Natural killer cell (primary cell): ENCODE data around the gene CHPF2. TPM values are rescaled to one million over a fixed set of nuclear protein-coding genes. Genes with fewer than 3 reads are reported as not detected.

ENCODE experiments used
- ATAC-seq, 3 donors: fragments of 150-1000 bp in 2 of 3; fragments of 200-7000 bp in 1 of 3; cut with Tn5 transposase; 1 replicate in 1 of 3; 2 replicates in 2 of 3; pipeline ENCODE4 v1.10.0; 2021; ENCODE audit warnings: mild to moderate bottlenecking in 2 of 3, moderate library complexity in 2 of 3
- DNase-seq, 2 donors: peaks; one replicate each; pipeline versions ENCODE4 v3.0.0 to v3.0.0-alpha.2; 2013 to 2021; ENCODE audit warnings: mixed read lengths in 1 of 2
- H3K27ac ChIP-seq: one replicate; pipeline ENCODE4 v1.5.1; 2013; ENCODE audit warnings: mild to moderate bottlenecking, low read length
- H3K27me3 ChIP-seq: one replicate; pipeline ENCODE4 v1.6.1; 2013; ENCODE audit warnings: low read length; ENCODE audit not compliant: control insufficient read depth, insufficient read depth
- H3K36me3 ChIP-seq: one replicate; pipeline ENCODE4 v1.6.1; 2013; ENCODE audit warnings: low read length; ENCODE audit not compliant: control insufficient read depth, insufficient read depth
- H3K4me1 ChIP-seq: one replicate; pipeline ENCODE4 v1.6.1; 2013; ENCODE audit warnings: low read length; ENCODE audit not compliant: control insufficient read depth, insufficient read depth
- H3K4me3 ChIP-seq: one replicate; pipeline ENCODE4 v1.5.1; 2013; ENCODE audit warnings: low read length
- H3K9me3 ChIP-seq: one replicate; pipeline ENCODE4 v1.6.1; 2013; ENCODE audit warnings: low read length; ENCODE audit not compliant: control insufficient read depth, insufficient read depth
- H3K27ac Mint-ChIP-seq, 2 donors: one replicate each; pipeline ENCODE4 v1.8.0; 2022; ENCODE audit warnings: mild to moderate bottlenecking in 2 of 2, mixed read lengths in 2 of 2, moderate library complexity in 1 of 2
- H3K27me3 Mint-ChIP-seq, 2 donors: one replicate each; pipeline ENCODE4 v1.8.0; 2022; ENCODE audit warnings: low read depth in 2 of 2, mixed read lengths in 2 of 2
- H3K36me3 Mint-ChIP-seq: one replicate; pipeline ENCODE4 v1.8.0; 2022; ENCODE audit warnings: mixed read lengths
- H3K4me1 Mint-ChIP-seq, 2 donors: one replicate each; pipeline ENCODE4 v1.8.0; 2022; ENCODE audit warnings: mixed read lengths in 2 of 2
- H3K4me3 Mint-ChIP-seq: one replicate; pipeline ENCODE4 v1.8.0; 2022; ENCODE audit warnings: mild to moderate bottlenecking, moderate library complexity, mixed read lengths
- H3K9me3 Mint-ChIP-seq, 2 donors: one replicate each; pipeline ENCODE4 v1.8.0; 2022; ENCODE audit warnings: mixed read lengths in 2 of 2
- CTCF ChIP-seq: fragments of 200-600 bp; IDR thresholded peaks from one replicate; pipeline ENCODE4 v1.8.0; 2022; ENCODE audit warnings: antibody characterized with exemption
- WGBS: methylation state at CpG from one replicate; pipeline ENCODE4 v1.1.7; 2013; ENCODE audit warnings: missing lambda C conversion rate; ENCODE audit not compliant: insufficient coverage; 5-methylcytosine and 5-hydroxymethylcytosine counted together
- intact Hi-C: fragments of 100-400 bp; cut with micrococcal nuclease; formaldehyde crosslinking; loops from one replicate; pipeline ENCODE4 v1.14.2; 2022
- total RNA-seq, 4 donors: library from RNA; stranded (reverse); fragments of 120-200 nt in 1 of 4; gene quantifications; one replicate each; pipeline versions ENCODE4 v1.2.3 to v1.2.4, GENCODE V29; 2013 to 2022

CHPF2 gene
- total RNA-seq, 3 donors from 2014 or later (not counting 1 experiment from before 2014, with no cell fraction given) = 47.0 to 51.6 (median 48.6) TPM

- H3K4me1 Mint-ChIP-seq = no peaks in the 10 kb centered on the region
Measured at GRCh38 chr7:151195616-151196450, 36.5 kb upstream of the CHPF2 start.

GRCh38 chr7:151197932-151198331 is 34.4 kb upstream of the CHPF2 start:
- H3K27me3 Mint-ChIP-seq = peaks cover 5 to 6% of the 10 kb centered on the region in 2 donors
- intact Hi-C loops = no loop called here

More at GRCh38 chr7:151195616-151196450, 36.5 kb upstream of the CHPF2 start:
- Mint-ChIP-seq H3K36me3 (no peaks in the 10 kb centered on the region), H3K4me3 (no peak overlapping the region), H3K27ac (no peak overlapping the region), H3K9me3 (no peaks in the 10 kb centered on the region), H3K27me3 (peaks cover 6 to 7% of the 10 kb centered on the region in 2 donors)
- Histone ChIP-seq H3K27ac (no peak overlapping the region), H3K9me3 (no peaks in the 10 kb centered on the region), H3K36me3 (no peaks in the 10 kb centered on the region), H3K4me3 (no peak overlapping the region), H3K4me1 (peaks cover 6% of the 10 kb centered on the region), H3K27me3 (no peaks in the 10 kb centered on the region)
- 65% methylated on average over 15 of the region's 19 CpGs for WGBS
- no peak for DNase-seq
- no peak for TF ChIP-seq CTCF
- no peak for ATAC-seq
- intact Hi-C loops = no loop called here

DNA sequence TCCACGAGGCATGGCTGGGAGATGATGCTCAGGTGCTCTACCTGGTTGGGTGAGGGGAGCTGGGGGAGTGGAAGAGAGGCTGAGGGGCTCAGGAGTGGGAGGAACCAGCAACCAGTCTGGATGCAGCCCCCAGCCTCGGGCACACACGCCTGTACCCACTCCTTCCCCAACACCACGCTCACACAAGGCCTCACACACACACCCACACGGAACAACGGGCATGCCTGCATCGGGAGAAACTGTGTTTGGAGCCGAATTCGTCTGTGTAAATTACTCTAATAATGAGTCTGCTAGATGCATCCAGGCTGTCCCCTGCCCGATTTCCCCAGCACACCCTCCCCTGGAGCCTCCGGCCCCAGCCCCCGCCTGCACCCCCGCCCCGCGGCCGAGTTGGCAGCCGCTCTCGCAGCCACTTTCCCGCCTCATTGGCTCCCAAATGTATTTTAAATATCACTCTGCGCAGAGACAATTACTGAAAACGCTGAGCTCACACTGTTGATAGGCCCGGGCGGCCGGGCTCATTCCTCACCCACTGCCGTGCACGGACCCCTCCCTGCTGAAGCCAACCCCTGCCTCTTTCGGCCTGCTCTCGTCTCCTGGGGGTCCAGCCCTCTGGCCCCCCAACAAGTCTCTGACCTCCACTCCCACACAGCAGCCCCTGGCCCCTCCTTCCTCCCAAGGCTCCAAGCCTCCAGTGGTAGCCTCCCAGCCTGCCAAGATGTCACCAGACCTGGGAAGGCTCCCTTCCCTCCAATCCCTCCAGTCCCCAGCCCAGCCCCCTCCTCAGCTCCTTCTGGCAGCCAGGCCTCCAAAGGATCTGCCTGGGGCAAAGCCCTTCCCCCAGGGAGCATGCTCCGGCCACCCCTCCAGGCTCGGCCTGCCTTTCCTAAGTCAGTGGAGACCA is 33.1 kb upstream of the CHPF2 start:
- no peaks in the 10 kb centered on the region for H3K27me3 ChIP-seq
- Mint-ChIP-seq H3K27me3 (peaks cover 5 to 6% of the 10 kb centered on the region in 2 donors), H3K4me1 (no peaks in the 10 kb centered on the region), H3K36me3 (no peaks in the 10 kb centered on the region), H3K9me3 (no peaks in the 10 kb centered on the region), H3K27ac (no peak overlapping the region), H3K4me3 (no peak overlapping the region)
- DNase-seq = no peak
- H3K4me1 ChIP-seq = peaks cover 6% of the 10 kb centered on the region
- ATAC-seq = no peak
- TF ChIP-seq CTCF = no peak
- no peak overlapping the region for H3K27ac ChIP-seq
- no peak overlapping the region for H3K4me3 ChIP-seq
- intact Hi-C loops = no loop called here
- H3K9me3 ChIP-seq = no peaks in the 10 kb centered on the region
- WGBS = 87% methylated on average over 29 of the region's 30 CpGs
- H3K36me3 ChIP-seq = no peaks in the 10 kb centered on the region

More at GRCh38 chr7:151197932-151198331, 34.4 kb upstream of the CHPF2 start:
- H3K27ac ChIP-seq = no peak overlapping the region
- H3K36me3 ChIP-seq = no peaks in the 10 kb centered on the region
- H3K9me3 ChIP-seq = no peaks in the 10 kb centered on the region
- H3K27ac Mint-ChIP-seq = no peak overlapping the region
- H3K4me3 ChIP-seq = no peak overlapping the region
- H3K27me3 ChIP-seq = no peaks in the 10 kb centered on the region
- no peak for DNase-seq
- no peaks in the 10 kb centered on the region for H3K4me1 Mint-ChIP-seq
- no peaks in the 10 kb centered on the region for H3K36me3 Mint-ChIP-seq
- H3K9me3 Mint-ChIP-seq = no peaks in the 10 kb centered on the region
- TF ChIP-seq CTCF = no peak
- H3K4me1 ChIP-seq = peaks cover 6% of the 10 kb centered on the region
- H3K4me3 Mint-ChIP-seq = no peak overlapping the region
- no peak for ATAC-seq
